ENCODE data around the gene ST3GAL3. TPM values are rescaled to one million over a fixed set of nuclear protein-coding genes. Genes with fewer than 3 reads are reported as not detected.

The ST3GAL3 gene
- total RNA-seq, 1 experiment from 2014 or later = 26.0 TPM

DNA sequence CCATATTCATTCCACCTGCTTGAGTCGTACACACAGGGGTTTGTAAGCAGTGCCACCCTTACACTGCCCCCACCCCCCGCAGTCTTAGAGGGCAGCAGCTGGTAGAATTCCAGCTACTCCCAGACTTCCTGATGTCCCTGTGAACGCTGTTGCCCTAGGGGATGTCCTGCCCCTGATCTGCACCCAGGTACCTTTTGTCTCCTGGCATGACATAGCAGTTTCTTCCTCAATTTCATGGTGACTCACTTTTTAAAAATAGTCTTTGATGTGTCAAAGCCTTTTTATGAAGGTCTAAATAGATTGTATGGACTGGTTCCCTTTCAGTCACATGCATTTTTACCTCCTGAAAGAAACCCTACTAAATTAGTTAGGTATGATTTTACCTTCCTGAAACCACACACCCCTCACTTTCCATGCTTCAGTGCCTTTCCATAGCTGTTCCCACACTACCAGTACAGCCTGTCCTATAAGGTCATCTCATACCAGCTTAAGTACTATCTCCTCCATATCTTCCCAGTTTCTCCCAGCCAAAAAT, 76.4 kb downstream of the ST3GAL3 start:
- Histone ChIP-seq H3K9me3 (ENCODE audit: control insufficient read depth, insufficient read depth, low read depth, low read length) (no peaks in the 10 kb centered on the region), H3K36me3 (ENCODE audit: control insufficient read depth, insufficient read depth, low read length) (no peaks in the 10 kb centered on the region), H3K4me3 (ENCODE audit: low read depth in 2 of 2, low read length in 2 of 2) (no peak overlapping the region), H3K27ac (ENCODE audit: low read length) (no peak overlapping the region), H3K4me1 (ENCODE audit: control insufficient read depth, insufficient read depth, low read length) (no peaks in the 10 kb centered on the region), H3K27me3 (ENCODE audit: control insufficient read depth, insufficient read depth, low read length) (no peaks in the 10 kb centered on the region)
- POLR2A ChIA-PET = no interaction called here
- BruUV-seq (replicated peaks) = no TSS peak
- ATAC-seq = 0 out of 2 replicates have a peak, but pooled peaks have one; percentile 48
- DNase-seq (ENCODE audit: low read depth, low spot score) = peak; percentile 17
- CTCF ChIA-PET = interaction anchor here (0.6 kb wide), 1 partner anchor 21 kb away, joined by 3 read pairs; no protein-coding TSS in a partner anchor
- intact Hi-C loops (cut with micrococcal nuclease; ENCODE audit: unreplicated experiment) = no loop called here
- TF ChIP-seq, protein P1, sequence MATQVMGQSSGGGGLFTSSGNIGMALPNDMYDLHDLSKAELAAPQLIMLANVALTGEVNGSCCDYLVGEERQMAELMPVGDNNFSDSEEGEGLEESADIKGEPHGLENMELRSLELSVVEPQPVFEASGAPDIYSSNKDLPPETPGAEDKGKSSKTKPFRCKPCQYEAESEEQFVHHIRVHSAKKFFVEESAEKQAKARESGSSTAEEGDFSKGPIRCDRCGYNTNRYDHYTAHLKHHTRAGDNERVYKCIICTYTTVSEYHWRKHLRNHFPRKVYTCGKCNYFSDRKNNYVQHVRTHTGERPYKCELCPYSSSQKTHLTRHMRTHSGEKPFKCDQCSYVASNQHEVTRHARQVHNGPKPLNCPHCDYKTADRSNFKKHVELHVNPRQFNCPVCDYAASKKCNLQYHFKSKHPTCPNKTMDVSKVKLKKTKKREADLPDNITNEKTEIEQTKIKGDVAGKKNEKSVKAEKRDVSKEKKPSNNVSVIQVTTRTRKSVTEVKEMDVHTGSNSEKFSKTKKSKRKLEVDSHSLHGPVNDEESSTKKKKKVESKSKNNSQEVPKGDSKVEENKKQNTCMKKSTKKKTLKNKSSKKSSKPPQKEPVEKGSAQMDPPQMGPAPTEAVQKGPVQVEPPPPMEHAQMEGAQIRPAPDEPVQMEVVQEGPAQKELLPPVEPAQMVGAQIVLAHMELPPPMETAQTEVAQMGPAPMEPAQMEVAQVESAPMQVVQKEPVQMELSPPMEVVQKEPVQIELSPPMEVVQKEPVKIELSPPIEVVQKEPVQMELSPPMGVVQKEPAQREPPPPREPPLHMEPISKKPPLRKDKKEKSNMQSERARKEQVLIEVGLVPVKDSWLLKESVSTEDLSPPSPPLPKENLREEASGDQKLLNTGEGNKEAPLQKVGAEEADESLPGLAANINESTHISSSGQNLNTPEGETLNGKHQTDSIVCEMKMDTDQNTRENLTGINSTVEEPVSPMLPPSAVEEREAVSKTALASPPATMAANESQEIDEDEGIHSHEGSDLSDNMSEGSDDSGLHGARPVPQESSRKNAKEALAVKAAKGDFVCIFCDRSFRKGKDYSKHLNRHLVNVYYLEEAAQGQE (IDR thresholded peaks at IDR 0.05; ENCODE audit: insufficient read depth in 1 of 2, low read depth in 2 of 2, low read length in 1 of 2) = no peak
- TF ChIP-seq POLR2AphosphoS5 (IDR thresholded peaks at IDR 0.05; ENCODE audit: low read depth, low read length) (no peak), SIN3A (IDR thresholded peaks at IDR 0.05; ENCODE audit: borderline replicate concordance, insufficient read depth, low read depth, low read length) (no peak)
- TF ChIP-seq, protein P2, sequence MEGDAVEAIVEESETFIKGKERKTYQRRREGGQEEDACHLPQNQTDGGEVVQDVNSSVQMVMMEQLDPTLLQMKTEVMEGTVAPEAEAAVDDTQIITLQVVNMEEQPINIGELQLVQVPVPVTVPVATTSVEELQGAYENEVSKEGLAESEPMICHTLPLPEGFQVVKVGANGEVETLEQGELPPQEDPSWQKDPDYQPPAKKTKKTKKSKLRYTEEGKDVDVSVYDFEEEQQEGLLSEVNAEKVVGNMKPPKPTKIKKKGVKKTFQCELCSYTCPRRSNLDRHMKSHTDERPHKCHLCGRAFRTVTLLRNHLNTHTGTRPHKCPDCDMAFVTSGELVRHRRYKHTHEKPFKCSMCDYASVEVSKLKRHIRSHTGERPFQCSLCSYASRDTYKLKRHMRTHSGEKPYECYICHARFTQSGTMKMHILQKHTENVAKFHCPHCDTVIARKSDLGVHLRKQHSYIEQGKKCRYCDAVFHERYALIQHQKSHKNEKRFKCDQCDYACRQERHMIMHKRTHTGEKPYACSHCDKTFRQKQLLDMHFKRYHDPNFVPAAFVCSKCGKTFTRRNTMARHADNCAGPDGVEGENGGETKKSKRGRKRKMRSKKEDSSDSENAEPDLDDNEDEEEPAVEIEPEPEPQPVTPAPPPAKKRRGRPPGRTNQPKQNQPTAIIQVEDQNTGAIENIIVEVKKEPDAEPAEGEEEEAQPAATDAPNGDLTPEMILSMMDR (IDR thresholded peaks at IDR 0.05) = no peak
- in situ Hi-C loops (cut with HindIII; ENCODE audit: low pct_unique_long_range_greater_than_20kb, low sequenced_read_pairs) = no loop called here

GRCh38 chr1:43786201-43786958, 79.0 kb downstream of the ST3GAL3 start:
- intact Hi-C loops (cut with micrococcal nuclease; ENCODE audit: unreplicated experiment) = no loop called here
- no peak for ATAC-seq
- Histone ChIP-seq H3K4me3 (ENCODE audit: low read depth in 2 of 2, low read length in 2 of 2) (no peak overlapping the region), H3K27ac (ENCODE audit: low read length) (no peak overlapping the region), H3K27me3 (ENCODE audit: control insufficient read depth, insufficient read depth, low read length) (no peaks in the 10 kb centered on the region), H3K9me3 (ENCODE audit: control insufficient read depth, insufficient read depth, low read depth, low read length) (no peaks in the 10 kb centered on the region), H3K36me3 (ENCODE audit: control insufficient read depth, insufficient read depth, low read length) (no peaks in the 10 kb centered on the region), H3K4me1 (ENCODE audit: control insufficient read depth, insufficient read depth, low read length) (no peaks in the 10 kb centered on the region)
- POLR2A ChIA-PET = no interaction called here
- in situ Hi-C loops (cut with HindIII; ENCODE audit: low pct_unique_long_range_greater_than_20kb, low sequenced_read_pairs) = no loop called here
- no peak for DNase-seq (ENCODE audit: low read depth, low spot score)
- no TSS peak for BruUV-seq (replicated peaks)
- TF ChIP-seq TCF7L2 (IDR thresholded peaks at IDR 0.05; ENCODE audit: low read depth, low read length) = no peak
- no peak for TF ChIP-seq POLR2AphosphoS5 (IDR thresholded peaks at IDR 0.05; ENCODE audit: low read depth, low read length)
- TF ChIP-seq, protein P2 (IDR thresholded peaks at IDR 0.05) = no peak
- no peak for TF ChIP-seq SIN3A (IDR thresholded peaks at IDR 0.05; ENCODE audit: borderline replicate concordance, insufficient read depth, low read depth, low read length)
- TF ChIP-seq, protein P1 (IDR thresholded peaks at IDR 0.05; ENCODE audit: insufficient read depth in 1 of 2, low read depth in 2 of 2, low read length in 1 of 2) = no peak
- CTCF ChIA-PET = no interaction called here
